Measurements from ENCODE around the gene SLC9A9.

Gene SLC9A9

DNA sequence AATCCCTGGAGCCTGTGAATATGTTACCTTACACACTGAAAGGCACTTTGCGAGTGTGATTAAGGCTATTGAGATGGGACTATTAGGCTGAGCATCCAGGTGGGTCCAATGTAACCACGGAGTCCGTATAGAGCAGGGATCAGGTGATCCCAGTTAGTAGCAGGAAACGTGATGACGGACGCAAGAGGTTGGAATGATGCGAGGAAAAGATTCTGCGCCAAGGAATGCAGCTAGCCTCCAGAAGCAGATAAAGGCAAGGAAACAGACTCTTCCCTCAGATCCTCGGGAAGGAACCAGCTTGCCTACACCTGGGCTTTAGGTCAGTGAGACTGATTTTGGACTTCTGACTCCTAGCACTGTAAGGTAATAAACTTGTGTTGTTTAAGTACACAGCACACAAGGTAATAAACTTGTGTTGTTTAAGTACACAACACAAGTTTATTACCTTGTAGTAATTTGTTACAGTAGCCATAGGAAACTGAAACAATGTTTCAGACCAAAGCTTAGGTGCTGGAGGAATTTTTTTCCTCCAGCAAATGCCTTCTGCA, 603.7 kb downstream of the SLC9A9 start:
- no peaks in the 10 kb centered on the region for H3K36me3 ChIP-seq (ENCODE audit: control insufficient read depth, insufficient read depth, low read length)
- H3K4me1 ChIP-seq (ENCODE audit: control insufficient read depth, insufficient read depth, low read length), result 0 out of 2 replicates have a peak, but pooled peaks cover 1% of the 10 kb centered on the region
- H3K27me3 ChIP-seq (ENCODE audit: control insufficient read depth, insufficient read depth, low read length), result no peaks in the 10 kb centered on the region
- H3K27ac ChIP-seq (ENCODE audit: low read length), result no peak overlapping the region
- no peaks in the 10 kb centered on the region for H3K9me3 ChIP-seq (ENCODE audit: control insufficient read depth, insufficient read depth, low read length)
- H3K4me3 ChIP-seq (ENCODE audit: low read length), result no peak overlapping the region
- WGBS (ENCODE audit: insufficient coverage, insufficient read length), result no CpG with 5 or more reads among the region's 9 CpGs
- DNase-seq (ENCODE audit: low read depth, low spot score), result no peak

- DNase-seq (ENCODE audit: low read depth, low spot score), result no peak
- no peaks in the 10 kb centered on the region for H3K9me3 ChIP-seq (ENCODE audit: control insufficient read depth, insufficient read depth, low read length)
- WGBS (ENCODE audit: insufficient coverage, insufficient read length), result no CpG with 5 or more reads among the region's 6 CpGs
- no peak overlapping the region for H3K27ac ChIP-seq (ENCODE audit: low read length)
- 0 out of 2 replicates have a peak, but pooled peaks cover 1% of the 10 kb centered on the region for H3K4me1 ChIP-seq (ENCODE audit: control insufficient read depth, insufficient read depth, low read length)
- H3K27me3 ChIP-seq (ENCODE audit: control insufficient read depth, insufficient read depth, low read length), result no peaks in the 10 kb centered on the region
- H3K36me3 ChIP-seq (ENCODE audit: control insufficient read depth, insufficient read depth, low read length), result no peaks in the 10 kb centered on the region
- no peak overlapping the region for H3K4me3 ChIP-seq (ENCODE audit: low read length)
Measured at GRCh38 chr3:143243686-143244085, 604.6 kb downstream of the SLC9A9 start.

- Histone ChIP-seq H3K9me3 (ENCODE audit: control insufficient read depth, insufficient read depth, low read length) (no peaks in the 10 kb centered on the region), H3K4me3 (ENCODE audit: low read length) (no peak overlapping the region), H3K27ac (ENCODE audit: low read length) (no peak overlapping the region), H3K27me3 (ENCODE audit: control insufficient read depth, insufficient read depth, low read length) (no peaks in the 10 kb centered on the region), H3K4me1 (ENCODE audit: control insufficient read depth, insufficient read depth, low read length) (0 out of 2 replicates have a peak, but pooled peaks cover 1% of the 10 kb centered on the region), H3K36me3 (ENCODE audit: control insufficient read depth, insufficient read depth, low read length) (no peaks in the 10 kb centered on the region)
- no peak for DNase-seq (ENCODE audit: low read depth, low spot score)
- WGBS (ENCODE audit: insufficient coverage, insufficient read length), result no CpG with 5 or more reads among the region's 4 CpGs
Measured at GRCh38 chr3:143242691-143243090, 605.6 kb downstream of the SLC9A9 start.

DNA sequence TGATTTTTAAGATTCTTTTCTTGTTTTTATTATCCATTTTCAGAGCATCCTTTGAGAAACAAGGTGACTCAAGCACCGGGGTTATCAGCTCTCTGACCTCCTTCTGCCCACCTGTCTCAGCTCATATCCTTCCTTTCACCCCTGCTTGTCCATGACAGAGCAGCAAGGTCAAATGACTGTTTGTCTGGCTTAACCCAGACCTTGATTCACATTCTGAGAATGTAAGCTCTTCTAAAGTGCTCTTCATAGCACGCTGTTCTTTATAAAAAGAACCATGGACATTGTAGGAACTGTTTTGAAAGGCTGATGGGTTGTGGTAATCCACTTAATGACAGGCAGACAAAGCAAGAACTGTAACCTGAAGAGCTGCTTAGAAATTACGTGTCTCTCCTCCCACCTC, 606.2 kb downstream of the SLC9A9 start:
- Histone ChIP-seq H3K27ac (ENCODE audit: low read length) (no peak overlapping the region), H3K9me3 (ENCODE audit: control insufficient read depth, insufficient read depth, low read length) (no peaks in the 10 kb centered on the region), H3K27me3 (ENCODE audit: control insufficient read depth, insufficient read depth, low read length) (no peaks in the 10 kb centered on the region), H3K4me1 (ENCODE audit: control insufficient read depth, insufficient read depth, low read length) (0 out of 2 replicates have a peak, but pooled peaks cover 1% of the 10 kb centered on the region), H3K4me3 (ENCODE audit: low read length) (no peak overlapping the region), H3K36me3 (ENCODE audit: control insufficient read depth, insufficient read depth, low read length) (no peaks in the 10 kb centered on the region)
- DNase-seq (ENCODE audit: low read depth, low spot score), result no peak
- no CpG with 5 or more reads among the region's 3 CpGs for WGBS (ENCODE audit: insufficient coverage, insufficient read length)

DNA sequence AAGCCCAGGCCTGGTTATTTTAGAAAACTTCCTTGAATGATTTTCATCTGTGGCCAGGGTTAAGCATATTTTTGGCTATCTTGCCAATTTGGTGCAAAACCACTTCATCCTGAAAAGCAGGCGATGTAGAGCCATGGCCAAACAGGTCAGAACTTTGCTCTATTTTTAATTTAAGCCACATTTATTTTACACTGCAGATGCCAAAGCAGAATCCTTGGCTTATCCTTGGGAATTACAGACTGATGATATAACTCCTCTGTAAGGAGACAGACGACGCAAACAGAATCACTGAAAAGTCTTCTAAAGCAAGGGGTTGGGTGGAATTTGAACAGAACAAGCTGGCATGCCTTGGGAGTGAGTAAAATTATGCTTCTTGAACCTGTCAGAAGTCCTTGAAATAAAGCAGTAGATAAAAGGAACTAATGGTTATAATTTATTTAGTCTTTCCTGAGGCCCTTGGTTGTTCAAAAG, 606.8 kb downstream of the SLC9A9 start:
- H3K4me3 ChIP-seq (ENCODE audit: low read length), result no peak overlapping the region
- no peaks in the 10 kb centered on the region for H3K9me3 ChIP-seq (ENCODE audit: control insufficient read depth, insufficient read depth, low read length)
- DNase-seq (ENCODE audit: low read depth, low spot score), result no peak
- no peaks in the 10 kb centered on the region for H3K36me3 ChIP-seq (ENCODE audit: control insufficient read depth, insufficient read depth, low read length)
- H3K27me3 ChIP-seq (ENCODE audit: control insufficient read depth, insufficient read depth, low read length), result no peaks in the 10 kb centered on the region
- H3K4me1 ChIP-seq (ENCODE audit: control insufficient read depth, insufficient read depth, low read length), result 0 out of 2 replicates have a peak, but pooled peaks cover 1% of the 10 kb centered on the region
- no peak overlapping the region for H3K27ac ChIP-seq (ENCODE audit: low read length)
- no CpG with 5 or more reads among the region's 3 CpGs for WGBS (ENCODE audit: insufficient coverage, insufficient read length)

DNA sequence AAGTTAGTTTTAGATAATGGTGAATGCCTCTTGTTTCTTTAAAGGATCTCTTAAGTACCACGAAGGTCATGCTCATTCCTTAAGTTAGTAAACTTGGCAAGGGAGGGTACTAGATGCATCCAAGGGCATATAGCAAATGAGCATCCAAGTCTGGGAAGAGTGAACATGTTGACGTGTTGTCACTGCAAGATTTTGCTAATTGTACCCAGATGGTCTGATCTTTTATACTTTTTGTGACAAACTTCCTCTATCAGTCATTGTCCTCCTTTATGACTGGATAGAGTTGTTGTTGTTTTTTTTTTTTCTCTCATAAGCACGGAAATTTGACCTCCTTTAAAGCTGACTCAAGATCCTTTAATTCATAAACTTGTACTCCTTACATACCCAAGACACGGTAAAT, 607.4 kb downstream of the SLC9A9 start:
- Histone ChIP-seq H3K27me3 (ENCODE audit: control insufficient read depth, insufficient read depth, low read length) (no peaks in the 10 kb centered on the region), H3K36me3 (ENCODE audit: control insufficient read depth, insufficient read depth, low read length) (no peaks in the 10 kb centered on the region), H3K4me3 (ENCODE audit: low read length) (no peak overlapping the region), H3K9me3 (ENCODE audit: control insufficient read depth, insufficient read depth, low read length) (no peaks in the 10 kb centered on the region), H3K4me1 (ENCODE audit: control insufficient read depth, insufficient read depth, low read length) (0 out of 2 replicates have a peak, but pooled peaks cover 1% of the 10 kb centered on the region), H3K27ac (ENCODE audit: low read length) (no peak overlapping the region)
- WGBS (ENCODE audit: insufficient coverage, insufficient read length), result no CpG with 5 or more reads among the region's 4 CpGs
- no peak for DNase-seq (ENCODE audit: low read depth, low spot score)

DNA sequence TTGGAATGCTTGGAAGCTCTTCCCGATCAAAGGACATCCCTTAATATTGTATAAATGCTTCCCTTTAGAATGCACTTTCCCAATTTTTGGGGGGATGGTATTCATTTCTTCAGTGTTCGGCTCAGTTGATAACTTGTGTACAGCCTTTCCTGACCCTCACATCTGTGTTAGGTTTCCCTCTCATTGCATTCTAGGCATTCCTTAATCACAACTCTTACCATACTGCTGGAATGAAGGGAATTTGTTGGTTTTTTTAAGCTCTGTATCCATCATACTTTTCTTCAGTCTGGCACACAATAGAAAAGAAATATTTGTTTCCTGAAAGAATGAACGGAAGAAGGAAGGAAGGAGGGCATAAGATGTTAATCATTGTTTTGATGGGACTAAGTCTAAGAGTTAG, 609.2 kb downstream of the SLC9A9 start:
- no peak overlapping the region for H3K4me3 ChIP-seq (ENCODE audit: low read length)
- H3K36me3 ChIP-seq (ENCODE audit: control insufficient read depth, insufficient read depth, low read length), result no peaks in the 10 kb centered on the region
- H3K27ac ChIP-seq (ENCODE audit: low read length), result no peak overlapping the region
- no peaks in the 10 kb centered on the region for H3K27me3 ChIP-seq (ENCODE audit: control insufficient read depth, insufficient read depth, low read length)
- no peaks in the 10 kb centered on the region for H3K9me3 ChIP-seq (ENCODE audit: control insufficient read depth, insufficient read depth, low read length)
- no peak for DNase-seq (ENCODE audit: low read depth, low spot score)
- H3K4me1 ChIP-seq (ENCODE audit: control insufficient read depth, insufficient read depth, low read length), result 0 out of 2 replicates have a peak, but pooled peaks cover 1% of the 10 kb centered on the region
- no CpG with 5 or more reads among the region's 3 CpGs for WGBS (ENCODE audit: insufficient coverage, insufficient read length)

- H3K27ac ChIP-seq (ENCODE audit: low read length), result no peak overlapping the region
Measured at GRCh38 chr3:143237077-143237627, 611.1 kb downstream of the SLC9A9 start.

DNA sequence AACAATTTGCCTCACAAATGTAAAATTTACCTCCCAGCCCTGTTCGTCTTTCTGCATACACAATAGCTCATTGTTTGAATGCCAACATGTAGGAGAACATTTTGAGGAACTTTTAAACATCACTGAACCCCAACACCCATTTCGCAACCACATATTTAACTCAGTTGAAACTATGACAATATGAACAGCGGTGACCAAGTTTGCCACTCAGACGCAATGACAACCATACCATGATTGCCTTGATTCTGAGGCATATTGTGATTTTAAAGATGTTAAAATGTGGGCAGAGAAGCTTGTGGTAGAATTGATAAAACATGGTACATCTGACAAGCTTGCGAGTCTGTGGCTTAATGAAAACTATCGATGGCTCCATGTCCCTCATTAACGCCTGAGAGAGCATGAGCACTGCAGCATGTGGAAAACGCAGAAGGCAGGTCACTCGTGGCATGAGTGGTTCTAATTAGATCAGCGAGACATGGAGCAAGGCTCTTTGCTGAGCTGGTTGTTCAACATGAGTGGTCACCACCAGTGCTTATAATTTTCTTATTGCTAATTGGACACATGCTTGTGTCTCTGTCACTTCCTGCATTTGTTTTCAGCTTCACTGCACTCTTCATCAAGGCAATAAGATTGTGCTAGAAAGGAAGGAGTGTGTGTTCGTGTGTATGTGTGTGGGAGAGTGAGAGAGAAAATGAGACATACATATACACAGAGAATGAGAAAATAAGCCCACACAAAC, 611.9 kb downstream of the SLC9A9 start:
- no peaks in the 10 kb centered on the region for H3K27me3 ChIP-seq (ENCODE audit: control insufficient read depth, insufficient read depth, low read length)
- H3K4me3 ChIP-seq (ENCODE audit: low read length), result no peak overlapping the region
- no peaks in the 10 kb centered on the region for H3K9me3 ChIP-seq (ENCODE audit: control insufficient read depth, insufficient read depth, low read length)
- H3K4me1 ChIP-seq (ENCODE audit: control insufficient read depth, insufficient read depth, low read length), result no peaks in the 10 kb centered on the region
- no peak overlapping the region for H3K27ac ChIP-seq (ENCODE audit: low read length)
- no peaks in the 10 kb centered on the region for H3K36me3 ChIP-seq (ENCODE audit: control insufficient read depth, insufficient read depth, low read length)
- no peak for DNase-seq (ENCODE audit: low read depth, low spot score)
- WGBS (ENCODE audit: insufficient coverage, insufficient read length), result no CpG with 5 or more reads among the region's 11 CpGs

More at GRCh38 chr3:143237077-143237627, 611.1 kb downstream of the SLC9A9 start:
- no CpG with 5 or more reads among the region's 8 CpGs for WGBS (ENCODE audit: insufficient coverage, insufficient read length)
- no peak for DNase-seq (ENCODE audit: low read depth, low spot score)
- H3K9me3 ChIP-seq (ENCODE audit: control insufficient read depth, insufficient read depth, low read length), result no peaks in the 10 kb centered on the region
- no peak overlapping the region for H3K4me3 ChIP-seq (ENCODE audit: low read length)
- H3K27me3 ChIP-seq (ENCODE audit: control insufficient read depth, insufficient read depth, low read length), result no peaks in the 10 kb centered on the region
- no peaks in the 10 kb centered on the region for H3K4me1 ChIP-seq (ENCODE audit: control insufficient read depth, insufficient read depth, low read length)
- no peaks in the 10 kb centered on the region for H3K36me3 ChIP-seq (ENCODE audit: control insufficient read depth, insufficient read depth, low read length)

DNA sequence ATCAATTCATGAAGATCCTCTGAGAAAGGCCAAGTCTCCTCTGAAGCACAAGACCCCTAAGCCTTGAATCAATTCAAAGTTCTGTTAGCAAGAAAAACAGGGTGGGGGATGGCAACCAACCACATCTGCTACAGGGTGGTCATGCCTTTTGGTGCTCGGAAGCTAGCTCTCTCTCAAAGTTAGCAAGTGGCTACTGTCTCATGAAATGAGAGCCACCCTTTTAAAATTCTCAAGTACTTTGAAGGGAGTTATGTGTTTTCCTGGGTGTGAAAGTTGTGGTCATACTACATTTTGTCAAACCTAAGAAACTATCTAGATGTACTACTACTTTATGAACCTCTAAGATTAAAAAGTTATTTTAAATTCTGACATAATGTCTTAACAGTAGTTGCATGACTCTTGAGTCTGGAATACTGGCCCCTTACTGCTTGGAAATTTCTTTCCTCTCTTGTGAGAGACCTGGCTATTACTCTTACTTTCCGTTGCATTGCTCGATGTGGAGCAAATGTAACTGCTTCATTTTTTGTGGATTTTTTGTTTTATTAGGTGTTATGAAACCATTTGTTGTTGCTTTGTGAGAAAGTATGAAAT, 612.6 kb downstream of the SLC9A9 start:
- Histone ChIP-seq H3K27me3 (ENCODE audit: control insufficient read depth, insufficient read depth, low read length) (no peaks in the 10 kb centered on the region), H3K4me3 (ENCODE audit: low read length) (no peak overlapping the region), H3K9me3 (ENCODE audit: control insufficient read depth, insufficient read depth, low read length) (no peaks in the 10 kb centered on the region), H3K4me1 (ENCODE audit: control insufficient read depth, insufficient read depth, low read length) (no peaks in the 10 kb centered on the region), H3K36me3 (ENCODE audit: control insufficient read depth, insufficient read depth, low read length) (no peaks in the 10 kb centered on the region), H3K27ac (ENCODE audit: low read length) (no peak overlapping the region)
- DNase-seq (ENCODE audit: low read depth, low spot score), result no peak
- WGBS (ENCODE audit: insufficient coverage, insufficient read length), result no CpG with 5 or more reads among the region's 3 CpGs
